Measurements from ENCODE around the gene EIF2B4.
A peak's percentile ranks its signal among the peaks of the same experiment; 100 is the strongest.
"Not testable (repeated sequence)": the region's sequence is repeated elsewhere in the genome, so short reads cannot be mapped to it uniquely, and the experiment has no call there.

Gene EIF2B4

GRCh38 chr2:27377618-27378095 lies 7.5 kb upstream of the EIF2B4 start:
- DNase-seq (ENCODE audit: low read depth): no peak

GRCh38 chr2:27376866-27377617 lies 6.9 kb upstream of the EIF2B4 start:
- DNase-seq (ENCODE audit: low read depth): no peak

GRCh38 chr2:27376151-27376865 lies 6.2 kb upstream of the EIF2B4 start:
- no peak for DNase-seq (ENCODE audit: low read depth)

- no peak for DNase-seq (ENCODE audit: low read depth)
These were observed 5.5 kb upstream of the EIF2B4 start for GRCh38 chr2:27375513-27376099.

GRCh38 chr2:27373567-27373966 lies 3.4 kb upstream of the EIF2B4 start:
- no peak for DNase-seq (ENCODE audit: low read depth)

- DNase-seq (ENCODE audit: low read depth): no peak
These were observed 2.8 kb upstream of the EIF2B4 start for GRCh38 chr2:27372937-27373336.

- DNase-seq (ENCODE audit: low read depth): no peak
These were observed 880 bp upstream of the EIF2B4 start for GRCh38 chr2:27370816-27371620.

GRCh38 chr2:27369471-27370025 lies 590 bp downstream of the EIF2B4 start:
- DNase-seq (ENCODE audit: low read depth): no peak

- no peak for DNase-seq (ENCODE audit: low read depth)
These were observed 6.2 kb downstream of the EIF2B4 start for GRCh38 chr2:27363933-27364332.

GRCh38 chr2:27362678-27363420 lies 7.3 kb downstream of the EIF2B4 start:
- no peak for DNase-seq (ENCODE audit: low read depth)

- peak; percentile 95 for DNase-seq (ENCODE audit: low read depth)
These were observed 13.6 kb downstream of the EIF2B4 start, which contains the start of gene GTF3C2 for GRCh38 chr2:27356382-27357181. Gene GTF3C2, minus strand, starts transcription at chr2:27356764. Its CDS starts 13,210 bp downstream, at chr2:27343554.

- no peak for DNase-seq (ENCODE audit: low read depth)
These were observed 14.1 kb downstream of the EIF2B4 start for GRCh38 chr2:27356056-27356381.

GRCh38 chr2:27354597-27354927 lies 15.6 kb downstream of the EIF2B4 start:
- no peak for DNase-seq (ENCODE audit: low read depth)

GRCh38 chr2:27353762-27354596 lies 16.2 kb downstream of the EIF2B4 start:
- DNase-seq (ENCODE audit: low read depth): no peak

- not testable (repeated sequence) for DNase-seq (ENCODE audit: low read depth)
These were observed 16.8 kb downstream of the EIF2B4 start for GRCh38 chr2:27353386-27353761.

GRCh38 chr2:27351802-27352598 lies 18.1 kb downstream of the EIF2B4 start:
- DNase-seq (ENCODE audit: low read depth): no peak

GRCh38 chr2:27350106-27350693 lies 19.9 kb downstream of the EIF2B4 start:
- no peak for DNase-seq (ENCODE audit: low read depth)

- no peak for DNase-seq (ENCODE audit: low read depth)
These were observed 22.5 kb downstream of the EIF2B4 start for GRCh38 chr2:27347641-27348040.

Data from HS-5 (cell line).